ENCODE data around the gene SLC25A6. TPM values are rescaled to one million over a fixed set of nuclear protein-coding genes. Genes with fewer than 3 reads are reported as not detected.

The SLC25A6 gene
- total RNA-seq, 1 experiment from 2014 or later: 161 TPM

DNA sequence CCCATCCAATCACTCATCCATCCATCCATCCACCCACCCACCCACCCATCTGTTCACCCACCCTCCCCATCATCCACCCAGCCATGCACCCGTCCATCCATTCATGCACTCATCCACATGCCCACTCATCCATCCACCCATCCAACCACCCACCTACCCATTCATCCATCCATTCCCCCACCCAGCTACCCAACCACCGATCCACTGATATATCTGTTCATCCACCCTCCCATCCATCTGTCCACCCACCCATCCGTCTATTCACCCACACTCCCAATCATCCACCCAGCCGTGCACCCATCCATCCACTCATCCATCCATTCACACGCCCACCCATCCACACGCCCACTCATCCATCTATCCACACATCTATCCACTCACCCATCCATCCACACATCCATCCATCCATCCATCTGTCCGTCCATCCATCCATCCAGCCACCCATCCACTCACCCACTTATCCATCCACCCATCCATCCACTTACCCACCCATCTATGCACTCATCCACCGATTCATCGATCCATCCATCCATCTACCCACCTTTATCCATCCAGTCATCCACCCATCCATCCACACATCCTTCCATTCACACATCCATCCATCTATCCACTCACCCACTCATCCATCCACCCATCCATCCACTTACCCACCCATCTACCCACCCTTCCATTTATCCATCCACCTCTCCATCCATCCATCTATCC lies 32.4 kb upstream of the SLC25A6 start:
- Mint-ChIP-seq H3K9me3 (ENCODE audit: low read depth, unreplicated experiment) (peaks cover 10% of the 10 kb centered on the region), H3K4me3 (ENCODE audit: low read depth, unreplicated experiment) (no peak overlapping the region), H3K36me3 (ENCODE audit: insufficient read depth, unreplicated experiment) (peaks cover 59% of the 10 kb centered on the region), H3K27me3 (ENCODE audit: unreplicated experiment) (no peaks in the 10 kb centered on the region), H3K27ac (ENCODE audit: unreplicated experiment) (peak overlapping the region; percentile 8), H3K4me1 (ENCODE audit: low read depth, unreplicated experiment) (no peaks in the 10 kb centered on the region)
- DNase-seq: no peak
- no TSS peak for BruUV-seq (replicated peaks)
- TF ChIP-seq, protein P1, sequence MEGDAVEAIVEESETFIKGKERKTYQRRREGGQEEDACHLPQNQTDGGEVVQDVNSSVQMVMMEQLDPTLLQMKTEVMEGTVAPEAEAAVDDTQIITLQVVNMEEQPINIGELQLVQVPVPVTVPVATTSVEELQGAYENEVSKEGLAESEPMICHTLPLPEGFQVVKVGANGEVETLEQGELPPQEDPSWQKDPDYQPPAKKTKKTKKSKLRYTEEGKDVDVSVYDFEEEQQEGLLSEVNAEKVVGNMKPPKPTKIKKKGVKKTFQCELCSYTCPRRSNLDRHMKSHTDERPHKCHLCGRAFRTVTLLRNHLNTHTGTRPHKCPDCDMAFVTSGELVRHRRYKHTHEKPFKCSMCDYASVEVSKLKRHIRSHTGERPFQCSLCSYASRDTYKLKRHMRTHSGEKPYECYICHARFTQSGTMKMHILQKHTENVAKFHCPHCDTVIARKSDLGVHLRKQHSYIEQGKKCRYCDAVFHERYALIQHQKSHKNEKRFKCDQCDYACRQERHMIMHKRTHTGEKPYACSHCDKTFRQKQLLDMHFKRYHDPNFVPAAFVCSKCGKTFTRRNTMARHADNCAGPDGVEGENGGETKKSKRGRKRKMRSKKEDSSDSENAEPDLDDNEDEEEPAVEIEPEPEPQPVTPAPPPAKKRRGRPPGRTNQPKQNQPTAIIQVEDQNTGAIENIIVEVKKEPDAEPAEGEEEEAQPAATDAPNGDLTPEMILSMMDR (IDR thresholded peaks at IDR 0.05; ENCODE audit: unreplicated experiment): no peak
- intact Hi-C loops (cut with micrococcal nuclease; ENCODE audit: unreplicated experiment): no loop called here
- CTCF ChIA-PET: no interaction called here

DNA sequence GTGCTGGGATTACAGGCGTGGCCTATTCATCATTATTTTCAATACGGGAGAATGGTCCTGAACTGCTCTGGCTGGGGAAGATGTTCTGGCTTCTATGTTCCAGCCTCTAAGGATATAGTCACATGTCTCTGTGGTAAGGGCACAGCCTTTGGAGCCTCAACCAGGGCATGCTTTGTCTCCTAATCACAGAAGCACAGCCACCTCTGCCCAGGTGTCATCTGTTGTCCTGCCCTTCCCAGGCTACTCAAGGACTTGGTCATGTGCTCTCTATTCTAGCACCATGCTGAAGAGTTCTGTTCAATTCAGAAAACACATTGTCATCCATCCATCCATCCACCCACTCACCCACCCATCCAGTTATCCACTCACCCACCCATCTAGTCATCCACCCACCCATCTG lies 31.3 kb upstream of the SLC25A6 start:
- DNase-seq: no peak
- CTCF ChIA-PET: no interaction called here
- TF ChIP-seq, protein P1 (IDR thresholded peaks at IDR 0.05; ENCODE audit: unreplicated experiment): no peak
- H3K4me3 Mint-ChIP-seq (ENCODE audit: low read depth, unreplicated experiment): no peak overlapping the region
- intact Hi-C loops (cut with micrococcal nuclease; ENCODE audit: unreplicated experiment): no loop called here
- peaks cover 10% of the 10 kb centered on the region for H3K9me3 Mint-ChIP-seq (ENCODE audit: low read depth, unreplicated experiment)
- no peak overlapping the region for H3K27ac Mint-ChIP-seq (ENCODE audit: unreplicated experiment)
- H3K36me3 Mint-ChIP-seq (ENCODE audit: insufficient read depth, unreplicated experiment): peaks cover 62% of the 10 kb centered on the region
- no TSS peak for BruUV-seq (replicated peaks)
- no peaks in the 10 kb centered on the region for H3K27me3 Mint-ChIP-seq (ENCODE audit: unreplicated experiment)
- no peaks in the 10 kb centered on the region for H3K4me1 Mint-ChIP-seq (ENCODE audit: low read depth, unreplicated experiment)

DNA sequence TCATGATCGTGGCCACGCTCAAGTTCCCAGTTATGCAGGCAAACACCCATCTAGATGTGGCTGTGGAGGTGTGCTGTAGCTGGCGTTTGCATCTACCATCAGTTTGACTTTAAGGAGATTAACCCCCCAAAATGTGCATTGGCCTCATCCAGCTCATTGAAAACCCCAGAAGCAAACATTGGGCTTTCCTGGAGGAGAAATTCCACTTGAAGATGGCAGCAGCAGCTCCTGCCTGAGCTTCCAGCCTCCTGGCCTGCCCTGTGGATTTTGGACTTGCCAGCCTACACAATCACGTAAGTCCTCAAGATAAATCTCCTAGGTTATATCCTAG lies 30.2 kb upstream of the SLC25A6 start:
- BruUV-seq (replicated peaks): no TSS peak
- no peaks in the 10 kb centered on the region for H3K4me1 Mint-ChIP-seq (ENCODE audit: low read depth, unreplicated experiment)
- intact Hi-C loops (cut with micrococcal nuclease; ENCODE audit: unreplicated experiment): no loop called here
- H3K27me3 Mint-ChIP-seq (ENCODE audit: unreplicated experiment): no peaks in the 10 kb centered on the region
- H3K27ac Mint-ChIP-seq (ENCODE audit: unreplicated experiment): no peak overlapping the region
- TF ChIP-seq, protein P1 (IDR thresholded peaks at IDR 0.05; ENCODE audit: unreplicated experiment): no peak
- CTCF ChIA-PET: no interaction called here
- H3K9me3 Mint-ChIP-seq (ENCODE audit: low read depth, unreplicated experiment): peaks cover 10% of the 10 kb centered on the region
- DNase-seq: no peak
- H3K36me3 Mint-ChIP-seq (ENCODE audit: insufficient read depth, unreplicated experiment): peaks cover 55% of the 10 kb centered on the region
- no peak overlapping the region for H3K4me3 Mint-ChIP-seq (ENCODE audit: low read depth, unreplicated experiment)

DNA sequence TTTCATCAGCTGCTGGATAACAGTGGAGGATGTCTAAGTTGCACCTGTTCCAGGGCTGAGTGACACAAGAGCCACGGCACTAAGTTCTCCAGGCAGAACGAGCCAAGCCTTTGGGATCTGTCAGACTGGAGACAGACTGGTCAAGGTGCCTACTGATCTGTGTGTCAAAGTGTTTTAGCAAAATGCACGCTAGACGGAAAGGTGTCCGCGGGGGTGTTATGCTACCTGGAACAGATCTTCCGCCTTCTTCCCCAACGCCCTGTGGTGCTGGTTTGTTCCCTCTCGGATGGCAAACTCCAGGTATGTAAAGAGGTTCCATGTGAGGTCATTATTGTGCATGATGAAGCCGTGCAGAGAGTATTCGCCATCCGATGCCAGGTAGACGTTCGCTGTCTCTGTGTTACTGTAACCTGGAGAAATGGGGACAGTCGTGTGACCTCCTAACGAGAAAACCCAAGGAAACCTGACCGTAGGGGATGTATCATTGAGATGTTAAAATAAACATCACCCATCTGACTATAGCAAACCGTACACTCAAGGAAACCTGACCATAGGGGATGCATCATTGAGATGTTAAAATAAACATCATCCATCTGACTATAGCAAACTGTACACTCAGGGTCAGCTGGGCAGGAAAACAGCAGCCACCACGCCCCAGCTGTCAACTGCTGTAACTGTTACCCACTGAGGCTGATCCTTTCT lies 29.7 kb upstream of the SLC25A6 start:
- Mint-ChIP-seq H3K27ac (ENCODE audit: unreplicated experiment) (peak overlapping the region; percentile 27), H3K4me3 (ENCODE audit: low read depth, unreplicated experiment) (no peak overlapping the region), H3K4me1 (ENCODE audit: low read depth, unreplicated experiment) (no peaks in the 10 kb centered on the region), H3K27me3 (ENCODE audit: unreplicated experiment) (no peaks in the 10 kb centered on the region), H3K9me3 (ENCODE audit: low read depth, unreplicated experiment) (peaks cover 10% of the 10 kb centered on the region), H3K36me3 (ENCODE audit: insufficient read depth, unreplicated experiment) (peaks cover 50% of the 10 kb centered on the region)
- CTCF ChIA-PET: no interaction called here
- no TSS peak for BruUV-seq (replicated peaks)
- TF ChIP-seq, protein P1 (IDR thresholded peaks at IDR 0.05; ENCODE audit: unreplicated experiment): no peak
- no peak for DNase-seq
- intact Hi-C loops (cut with micrococcal nuclease; ENCODE audit: unreplicated experiment): no loop called here
